CD4-positive, alpha-beta T cell (primary cell): ENCODE data around the gene CST11. TPM values are rescaled to one million over a fixed set of nuclear protein-coding genes. Genes with fewer than 3 reads are reported as not detected.

Experiments
- ATAC-seq: fragments of 200-7000 bp; cut with Tn5 transposase; one replicate; pipeline ENCODE4 v1.10.0; 2022; ENCODE audit warnings: mild to moderate bottlenecking; ENCODE audit not compliant: poor library complexity
- CTCF ChIA-PET: fragments of 350-600 bp; sonication (Branson Sonifier 250); formaldehyde crosslinking; loops from one replicate; lab custom pipeline; 2021; ENCODE audit warnings: antibody characterized with exemption, inconsistent platforms; lab: Charles Lee
- POLR2A ChIA-PET: fragments of 350-600 bp; sonication (Branson Sonifier 250); formaldehyde crosslinking; loops from one replicate; lab custom pipeline; 2021; ENCODE audit warnings: antibody characterized with exemption, inconsistent platforms; lab: Charles Lee
- DNase-seq, 14 experiments: peaks; one replicate each; pipeline ENCODE4 v3.0.0-alpha.2; 2013 to 2020; ENCODE audit warnings: mixed read lengths in 2 of 14
- H3K27ac ChIP-seq, 2 donors: one replicate each; pipeline versions ENCODE4 v1.5.1 to v1.7.0; 2013; ENCODE audit warnings: low read length in 2 of 2, low read depth in 1 of 2, mild to moderate bottlenecking in 1 of 2
- H3K27me3 ChIP-seq, 2 experiments: 1 replicate in 1 of 2; 2 replicates in 1 of 2; pipeline versions ENCODE4 v1.6.1 to v1.7.0; 2013; ENCODE audit warnings: low read length in 2 of 2, control low read depth in 1 of 2, mild to moderate bottlenecking in 1 of 2, moderate library complexity in 1 of 2; ENCODE audit not compliant: insufficient read depth in 2 of 2, control insufficient read depth in 1 of 2
- H3K36me3 ChIP-seq: one replicate; pipeline ENCODE4 v1.6.1; 2013; ENCODE audit warnings: low read length, control low read depth; ENCODE audit not compliant: insufficient read depth
- H3K4me1 ChIP-seq: one replicate; pipeline ENCODE4 v1.6.1; 2013; ENCODE audit warnings: low read length, control low read depth; ENCODE audit not compliant: insufficient read depth
- H3K4me3 ChIP-seq: one replicate; pipeline ENCODE4 v1.5.1; 2013; ENCODE audit warnings: mild to moderate bottlenecking, low read length, moderate library complexity
- H3K9me3 ChIP-seq, 2 experiments: 1 replicate in 1 of 2; 2 replicates in 1 of 2; pipeline versions ENCODE4 v1.6.1 to v1.7.0; 2013; ENCODE audit warnings: low read length in 2 of 2, mild to moderate bottlenecking in 2 of 2, control low read depth in 1 of 2, moderate library complexity in 1 of 2; ENCODE audit not compliant: control insufficient read depth in 1 of 2, insufficient read depth in 1 of 2
- H3K27ac Mint-ChIP-seq: one replicate; pipeline ENCODE4 v1.8.0; 2020; ENCODE audit warnings: mixed read lengths
- H3K27me3 Mint-ChIP-seq: one replicate; pipeline ENCODE4 v1.8.0; 2021; ENCODE audit warnings: mixed read lengths
- H3K36me3 Mint-ChIP-seq: one replicate; pipeline ENCODE4 v1.8.0; 2021; ENCODE audit warnings: low read depth, mixed read lengths
- H3K4me1 Mint-ChIP-seq: one replicate; pipeline ENCODE4 v1.8.0; 2021; ENCODE audit warnings: low read depth, mixed read lengths
- H3K4me3 Mint-ChIP-seq: one replicate; pipeline ENCODE4 v1.8.0; 2020; ENCODE audit warnings: mild to moderate bottlenecking, mixed read lengths
- H3K9me3 Mint-ChIP-seq: one replicate; pipeline ENCODE4 v1.8.0; 2020; ENCODE audit warnings: mixed read lengths
- intact Hi-C, 2 experiments: fragments of 100-400 bp; cut with DNase I in 1 of 2; cut with micrococcal nuclease in 1 of 2; formaldehyde crosslinking; loops; one replicate each; pipeline versions ENCODE4 v1.15.1 to v1.9.0; 2023 to 2025; cut with DNase I, micrococcal nuclease
- total RNA-seq, 174 experiments: library from RNA in 2 of 174; stranded (reverse) in 2 of 174; gene quantifications; one replicate each; pipeline ENCODE4 v1.2.3 and lab custom pipeline; 2021 to 2026
- TF ChIP-seq, protein P1 (sequence below): fragments of 200-600 bp; IDR thresholded peaks from one replicate; pipeline ENCODE4 v1.8.0; 2022; ENCODE audit warnings: antibody characterized with exemption, mild to moderate bottlenecking

Gene CST11
- total RNA-seq, 2 experiments from 2014 or later: not detected

DNA sequence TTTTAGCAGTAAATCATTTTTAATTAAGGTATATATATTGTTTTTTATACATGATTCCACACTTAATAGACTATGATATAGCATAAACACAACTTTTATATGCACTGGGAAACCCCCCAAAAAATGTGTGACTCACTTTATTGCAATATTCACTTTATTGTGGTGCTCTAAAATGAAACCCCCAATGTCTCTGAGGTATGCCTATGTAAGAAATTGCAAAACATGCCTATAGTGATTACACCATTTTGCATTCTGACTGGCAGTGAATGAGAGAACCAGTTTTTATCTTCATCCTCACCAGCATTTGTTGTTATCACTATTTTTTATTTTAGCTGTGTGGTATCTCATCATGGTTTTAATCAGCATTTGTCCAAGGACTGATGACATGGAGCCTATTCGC is 8.5 kb upstream of the CST11 start:
- Histone ChIP-seq H3K4me1 (peaks cover 10% of the 10 kb centered on the region), H3K9me3 (peaks cover 3 to 5% of the 10 kb centered on the region in 2 experiments), H3K27ac (no peak overlapping the region), H3K4me3 (no peak overlapping the region), H3K36me3 (no peaks in the 10 kb centered on the region), H3K27me3 (peaks cover 0 to 4% of the 10 kb centered on the region in 2 experiments)
- CTCF ChIA-PET: no interaction called here
- Mint-ChIP-seq H3K27ac (no peak overlapping the region), H3K36me3 (no peaks in the 10 kb centered on the region), H3K9me3 (peaks cover 4% of the 10 kb centered on the region), H3K4me3 (no peak overlapping the region), H3K27me3 (peaks cover 14% of the 10 kb centered on the region), H3K4me1 (peaks cover 8% of the 10 kb centered on the region)
- intact Hi-C loops: no loop called here
- ATAC-seq: no peak
- POLR2A ChIA-PET: no interaction called here
- TF ChIP-seq, protein P1, sequence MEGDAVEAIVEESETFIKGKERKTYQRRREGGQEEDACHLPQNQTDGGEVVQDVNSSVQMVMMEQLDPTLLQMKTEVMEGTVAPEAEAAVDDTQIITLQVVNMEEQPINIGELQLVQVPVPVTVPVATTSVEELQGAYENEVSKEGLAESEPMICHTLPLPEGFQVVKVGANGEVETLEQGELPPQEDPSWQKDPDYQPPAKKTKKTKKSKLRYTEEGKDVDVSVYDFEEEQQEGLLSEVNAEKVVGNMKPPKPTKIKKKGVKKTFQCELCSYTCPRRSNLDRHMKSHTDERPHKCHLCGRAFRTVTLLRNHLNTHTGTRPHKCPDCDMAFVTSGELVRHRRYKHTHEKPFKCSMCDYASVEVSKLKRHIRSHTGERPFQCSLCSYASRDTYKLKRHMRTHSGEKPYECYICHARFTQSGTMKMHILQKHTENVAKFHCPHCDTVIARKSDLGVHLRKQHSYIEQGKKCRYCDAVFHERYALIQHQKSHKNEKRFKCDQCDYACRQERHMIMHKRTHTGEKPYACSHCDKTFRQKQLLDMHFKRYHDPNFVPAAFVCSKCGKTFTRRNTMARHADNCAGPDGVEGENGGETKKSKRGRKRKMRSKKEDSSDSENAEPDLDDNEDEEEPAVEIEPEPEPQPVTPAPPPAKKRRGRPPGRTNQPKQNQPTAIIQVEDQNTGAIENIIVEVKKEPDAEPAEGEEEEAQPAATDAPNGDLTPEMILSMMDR: no peak
- no peak for DNase-seq

DNA sequence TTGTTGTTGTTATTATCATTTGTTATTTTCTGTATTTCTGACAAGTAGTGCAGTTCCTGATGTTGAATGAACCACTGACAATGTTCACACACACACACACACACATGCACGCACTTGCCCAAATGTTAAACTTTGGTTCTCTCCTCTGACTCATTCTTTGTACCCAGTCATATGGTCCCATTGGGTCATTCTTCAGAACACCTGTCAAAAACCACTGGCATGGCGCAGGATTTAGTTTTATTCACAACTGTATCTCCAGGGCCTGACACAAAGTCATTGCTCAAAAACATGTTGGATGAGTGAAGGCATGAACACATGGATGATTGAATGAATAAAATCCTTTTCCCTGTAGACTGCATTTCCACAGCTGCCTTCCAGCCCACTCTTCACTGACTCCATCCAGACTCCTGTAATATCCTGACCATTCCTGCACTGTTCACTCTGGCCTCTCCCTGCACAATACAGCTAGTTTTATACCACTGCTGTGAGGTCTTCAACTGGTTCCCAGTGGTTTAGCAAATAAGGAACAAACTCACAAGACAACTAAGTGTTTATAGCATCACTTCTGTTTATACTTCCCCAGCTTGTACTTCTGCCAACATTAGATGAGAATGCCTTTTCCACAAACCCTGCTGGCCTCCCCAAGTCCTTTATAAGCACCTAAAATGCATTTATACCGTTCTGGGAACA is 6.9 kb upstream of the CST11 start:
- peaks cover 2% of the 10 kb centered on the region for H3K9me3 Mint-ChIP-seq
- H3K27ac Mint-ChIP-seq: no peak overlapping the region
- Histone ChIP-seq H3K9me3 (no peaks in the 10 kb centered on the region), H3K27me3 (peaks cover 0 to 2% of the 10 kb centered on the region in 2 experiments), H3K4me3 (no peak overlapping the region), H3K4me1 (peaks cover 13% of the 10 kb centered on the region), H3K36me3 (no peaks in the 10 kb centered on the region), H3K27ac (no peak overlapping the region)
- peaks cover 9% of the 10 kb centered on the region for H3K27me3 Mint-ChIP-seq
- no peak for ATAC-seq
- no peak overlapping the region for H3K4me3 Mint-ChIP-seq
- CTCF ChIA-PET: no interaction called here
- TF ChIP-seq, protein P1: no peak
- POLR2A ChIA-PET: no interaction called here
- no peaks in the 10 kb centered on the region for H3K36me3 Mint-ChIP-seq
- H3K4me1 Mint-ChIP-seq: peaks cover 14% of the 10 kb centered on the region
- intact Hi-C loops: no loop called here
- DNase-seq: no peak

DNA sequence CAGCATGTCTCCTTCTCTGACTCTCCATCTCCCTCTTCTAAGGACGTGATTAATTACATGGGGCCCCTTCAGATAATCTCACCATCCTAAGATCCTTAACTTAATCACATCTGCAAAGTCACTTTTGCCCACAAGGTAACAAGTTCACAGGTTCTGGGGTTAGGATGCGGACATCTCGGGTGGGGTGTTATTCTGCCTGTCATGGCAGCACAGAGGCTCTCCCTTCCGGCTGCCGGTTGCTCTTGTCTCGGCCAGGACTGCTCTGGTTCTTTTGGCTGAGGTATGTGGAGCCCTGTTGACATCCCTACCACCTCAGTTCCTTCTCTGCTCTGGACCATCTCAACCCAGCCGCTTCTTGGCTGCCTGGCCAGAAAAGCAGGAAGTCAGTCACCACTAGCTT is 4.2 kb upstream of the CST11 start:
- peaks cover 14% of the 10 kb centered on the region for H3K4me1 Mint-ChIP-seq
- POLR2A ChIA-PET: no interaction called here
- Histone ChIP-seq H3K4me1 (peaks cover 13% of the 10 kb centered on the region), H3K9me3 (no peaks in the 10 kb centered on the region), H3K27me3 (no peaks in the 10 kb centered on the region), H3K36me3 (no peaks in the 10 kb centered on the region), H3K4me3 (no peak overlapping the region), H3K27ac (peak overlapping the region in 1 of 2 donors; percentile 22)
- no peaks in the 10 kb centered on the region for H3K9me3 Mint-ChIP-seq
- H3K27me3 Mint-ChIP-seq: no peaks in the 10 kb centered on the region
- no peak overlapping the region for H3K27ac Mint-ChIP-seq
- CTCF ChIA-PET: no interaction called here
- H3K4me3 Mint-ChIP-seq: no peak overlapping the region
- intact Hi-C loops: no loop called here
- ATAC-seq (no peak), DNase-seq (peak in 1 of 14 experiments; percentile 53)
- TF ChIP-seq, protein P1: no peak
- H3K36me3 Mint-ChIP-seq: no peaks in the 10 kb centered on the region
